Stimulated activated effector memory CD8-positive, alpha-beta T cell treated with anti-CD3 and anti-CD28 coated beads, Interleukin-12 subunit alpha, Interleukin-12 subunit beta, amount 100 ng/mL, for 72 hours (primary cell): Measurements from ENCODE around the gene CCDC88C.

Experiments
- ATAC-seq: fragments of 150-1000 bp; cut with Tn5 transposase; 2 replicates; pipeline ENCODE4 v1.10.0; 2021
- DNase-seq, 2 donors: peaks; one replicate each; pipeline ENCODE4 v3.0.0; 2021 to 2022; ENCODE audit warnings: low spot score in 2 of 2
- H3K27ac Mint-ChIP-seq: one replicate; pipeline ENCODE4 v1.8.0; 2022; ENCODE audit warnings: mild to moderate bottlenecking, mixed read lengths
- H3K36me3 Mint-ChIP-seq: one replicate; pipeline ENCODE4 v1.8.0; 2022; ENCODE audit warnings: mild to moderate bottlenecking, mixed read lengths
- H3K4me1 Mint-ChIP-seq: one replicate; pipeline ENCODE4 v1.8.0; 2022; ENCODE audit warnings: mixed read lengths
- H3K4me3 Mint-ChIP-seq: one replicate; pipeline ENCODE4 v1.8.0; 2022; ENCODE audit warnings: mild to moderate bottlenecking, mixed read lengths
- H3K9me3 Mint-ChIP-seq: one replicate; pipeline ENCODE4 v1.8.0; 2022; ENCODE audit warnings: mixed read lengths

Gene CCDC88C

DNA sequence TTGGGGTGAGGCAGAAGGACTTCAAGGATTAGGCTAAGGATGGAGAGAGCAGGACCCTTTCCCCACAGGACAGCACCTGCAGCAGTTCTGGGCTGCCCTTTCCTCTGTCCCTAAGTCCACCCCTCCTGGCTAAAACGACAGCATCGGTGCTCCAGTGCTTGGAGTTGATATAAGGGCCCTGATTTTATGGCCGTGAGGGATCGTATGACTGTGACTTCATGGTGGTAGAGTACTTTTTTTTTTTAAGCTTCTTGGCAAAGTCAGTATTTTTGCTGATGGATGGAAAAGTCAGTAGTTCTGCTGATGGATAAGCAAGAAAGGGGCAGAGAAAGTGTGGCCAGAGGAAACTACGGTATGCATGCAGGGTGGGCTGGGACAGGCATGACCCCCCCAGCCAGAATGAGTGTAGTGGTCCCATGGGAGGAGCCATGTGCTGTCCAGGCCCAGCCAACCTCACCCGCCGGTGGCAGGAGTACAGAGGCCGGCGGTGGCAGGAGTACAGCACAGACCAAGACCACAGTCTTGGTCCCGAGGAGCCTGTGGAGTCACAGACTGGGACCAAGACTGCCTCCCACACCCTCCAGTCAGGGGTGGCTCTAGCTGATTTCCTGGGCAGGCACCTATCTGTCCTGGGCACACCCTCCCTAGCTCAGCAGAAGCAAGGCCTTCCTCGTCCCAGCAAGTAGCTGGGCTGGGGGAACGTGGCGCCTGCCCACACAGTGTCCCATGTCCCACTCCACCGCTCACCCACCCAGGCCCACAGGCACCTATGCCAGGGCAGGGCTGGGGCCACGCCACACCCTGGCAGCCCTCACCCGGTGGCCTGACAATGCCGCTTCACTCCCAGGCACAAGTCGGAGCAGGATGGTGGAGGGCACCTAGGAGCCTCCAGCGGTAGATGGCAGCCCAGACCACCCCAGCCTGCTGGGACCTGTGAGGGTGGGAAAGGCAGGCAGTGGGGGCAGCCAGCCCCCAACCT lies 46.3 kb downstream of the CCDC88C start:
- Mint-ChIP-seq H3K4me3 (peak overlapping the region; percentile 68), H3K4me1 (peaks cover 100% of the 10 kb centered on the region), H3K27ac (peak overlapping the region; percentile 93), H3K9me3 (no peaks in the 10 kb centered on the region), H3K36me3 (peaks cover 78% of the 10 kb centered on the region)
- ATAC-seq (peak; percentile 22), DNase-seq (no peak)

DNA sequence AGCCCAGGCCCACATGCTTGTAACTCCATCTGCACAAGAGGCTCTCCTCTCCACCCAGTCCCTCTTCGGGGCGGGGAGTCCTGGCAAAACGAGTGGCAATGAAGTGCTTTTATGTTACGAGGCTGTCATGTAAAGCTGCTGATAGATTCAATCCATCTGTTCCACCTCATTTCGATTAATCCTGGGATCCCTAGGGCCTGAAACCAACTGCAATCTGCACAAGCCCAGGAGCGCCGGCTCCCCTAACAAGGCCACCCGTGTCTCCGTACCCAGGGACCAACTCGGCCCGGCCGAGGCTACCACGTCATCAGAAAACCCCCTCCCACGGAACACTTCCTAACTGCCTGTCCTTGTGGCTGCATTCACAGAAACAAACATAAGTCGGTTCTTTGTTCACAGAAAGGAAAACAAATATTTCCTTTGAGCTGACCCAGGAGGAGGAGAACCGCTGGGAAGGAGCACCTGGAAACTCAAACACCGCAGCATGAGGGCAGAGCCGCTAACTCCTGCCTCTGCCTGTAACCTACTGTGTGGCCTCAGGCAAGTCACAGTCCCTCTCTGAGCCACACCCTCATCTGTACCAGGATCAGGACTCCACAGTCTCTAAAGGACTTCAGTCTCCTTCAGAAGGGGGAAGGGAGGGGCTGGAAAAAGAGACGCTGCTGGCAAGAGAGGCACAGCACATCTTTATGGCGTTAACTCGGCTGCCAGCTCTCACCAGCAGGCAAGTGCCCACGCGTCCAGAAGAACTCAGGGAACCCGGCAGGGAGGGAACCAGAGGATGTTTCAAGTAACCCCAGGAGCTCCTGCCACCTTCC lies 47.8 kb downstream of the CCDC88C start:
- DNase-seq, result peak in 1 of 2 donors; percentile 73
- peak overlapping the region; percentile 93 for H3K27ac Mint-ChIP-seq
- peak; percentile 29 for ATAC-seq
- H3K36me3 Mint-ChIP-seq, result peaks cover 67% of the 10 kb centered on the region
- H3K4me1 Mint-ChIP-seq, result peaks cover 98% of the 10 kb centered on the region
- H3K9me3 Mint-ChIP-seq, result no peaks in the 10 kb centered on the region
- peak overlapping the region; percentile 68 for H3K4me3 Mint-ChIP-seq

DNA sequence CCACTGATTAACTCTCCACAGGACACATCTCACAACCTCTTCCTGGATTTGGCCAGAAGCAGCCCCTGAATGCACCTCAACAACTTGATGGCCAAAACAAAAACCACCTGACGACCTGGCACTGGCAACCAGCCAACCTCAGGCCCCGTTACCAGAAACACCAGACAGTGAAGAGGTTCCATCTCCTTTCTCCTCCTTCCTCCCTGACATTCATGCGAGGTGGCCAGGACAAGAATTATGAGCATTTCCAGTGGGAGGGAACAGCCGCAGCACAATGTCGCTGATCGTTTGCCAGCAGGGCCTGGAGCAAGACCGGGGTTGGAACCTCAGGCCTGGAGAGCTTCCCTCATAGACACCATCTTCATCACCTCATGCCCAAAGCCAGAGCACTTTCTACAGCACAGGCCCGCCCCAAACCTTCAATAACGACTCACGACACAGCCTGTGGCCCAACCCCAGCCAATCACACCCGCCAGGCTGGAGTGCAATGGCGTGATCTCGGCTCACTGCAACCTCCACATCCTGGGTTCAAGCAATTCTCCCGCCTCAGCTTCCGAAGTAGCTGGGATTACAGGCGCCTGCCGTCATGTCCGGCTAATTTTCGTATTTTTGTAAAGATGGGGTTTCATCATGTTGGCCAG lies 48.7 kb downstream of the CCDC88C start:
- Mint-ChIP-seq H3K27ac (peak overlapping the region; percentile 93), H3K9me3 (no peaks in the 10 kb centered on the region), H3K36me3 (peaks cover 58% of the 10 kb centered on the region), H3K4me1 (peaks cover 97% of the 10 kb centered on the region), H3K4me3 (peak overlapping the region; percentile 68)
- DNase-seq (no peak), ATAC-seq (no peak)

DNA sequence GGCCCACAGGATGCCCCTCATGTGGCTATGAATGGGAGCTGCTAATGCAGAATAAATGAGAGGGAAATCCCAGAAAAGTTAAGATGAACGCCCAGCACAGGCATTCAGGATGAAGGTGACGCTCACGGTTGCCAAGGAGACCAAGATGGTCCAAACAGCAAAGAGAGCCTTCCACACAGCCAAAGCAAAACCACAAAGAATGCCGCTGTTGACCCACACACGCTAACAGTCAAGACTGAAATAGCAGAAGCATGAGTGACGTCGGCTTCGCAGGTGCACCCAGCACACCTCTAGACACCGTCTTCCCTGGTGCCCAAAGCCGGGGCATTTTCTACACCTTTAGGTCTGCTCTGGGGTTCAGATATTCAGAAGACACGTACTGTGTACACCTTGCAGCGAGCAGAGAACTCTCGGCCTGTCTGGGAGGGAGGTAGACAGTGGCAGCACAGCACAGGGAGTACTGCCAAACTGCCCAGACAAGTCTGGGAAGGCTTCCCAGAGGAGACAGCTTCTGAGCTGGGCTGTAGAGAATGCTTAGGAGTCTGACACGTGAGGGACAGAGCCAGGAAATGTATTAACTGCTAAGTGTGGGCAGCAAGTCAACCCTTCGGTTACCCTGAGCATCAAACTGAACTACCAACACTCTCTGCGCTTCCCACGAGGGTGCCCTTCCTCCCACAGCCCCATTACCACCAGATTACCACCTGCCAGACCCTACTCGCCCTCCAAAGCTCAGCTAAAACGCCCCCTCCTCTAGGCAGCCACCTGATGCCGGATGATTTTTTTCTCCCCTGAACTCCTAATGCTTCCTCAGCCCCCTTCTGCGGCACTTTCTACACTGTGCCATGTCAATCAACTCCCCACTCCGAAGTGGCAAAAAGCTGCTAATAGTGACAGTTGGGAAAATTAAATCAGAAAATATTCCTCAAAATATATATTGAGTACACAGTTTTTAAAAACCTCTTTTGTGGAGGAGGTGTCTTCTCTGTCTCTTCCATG lies 50.1 kb downstream of the CCDC88C start:
- H3K27ac Mint-ChIP-seq, result peak overlapping the region; percentile 93
- DNase-seq (peak in 1 of 2 donors; percentile 76), ATAC-seq (peak; percentile 72)

DNA sequence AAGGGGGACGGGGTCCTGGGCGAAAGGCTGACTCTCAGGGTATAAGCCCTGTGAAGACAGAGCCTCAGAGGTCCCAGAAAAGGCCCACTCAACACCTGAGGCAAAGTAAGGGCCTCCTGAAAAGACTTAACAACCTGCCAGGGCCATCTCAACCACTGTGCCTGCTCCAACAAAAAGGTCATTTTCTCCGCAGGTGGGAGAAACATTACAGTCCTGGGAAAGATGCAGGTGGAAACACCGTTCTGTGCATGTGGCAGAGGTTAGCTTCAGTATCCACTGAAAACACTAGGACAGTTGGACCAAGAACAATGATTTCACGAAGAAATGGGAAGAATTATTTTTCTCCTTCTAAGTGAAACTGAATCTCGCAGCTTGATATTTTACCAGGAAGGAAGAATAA lies 50.9 kb downstream of the CCDC88C start:
- H3K4me3 Mint-ChIP-seq, result peak overlapping the region; percentile 68

More for the DNA sequence above, 50.1 kb downstream of the CCDC88C start:
- no peaks in the 10 kb centered on the region for H3K9me3 Mint-ChIP-seq
- peaks cover 46% of the 10 kb centered on the region for H3K36me3 Mint-ChIP-seq
- peak overlapping the region; percentile 68 for H3K4me3 Mint-ChIP-seq
- peaks cover 86% of the 10 kb centered on the region for H3K4me1 Mint-ChIP-seq

DNA sequence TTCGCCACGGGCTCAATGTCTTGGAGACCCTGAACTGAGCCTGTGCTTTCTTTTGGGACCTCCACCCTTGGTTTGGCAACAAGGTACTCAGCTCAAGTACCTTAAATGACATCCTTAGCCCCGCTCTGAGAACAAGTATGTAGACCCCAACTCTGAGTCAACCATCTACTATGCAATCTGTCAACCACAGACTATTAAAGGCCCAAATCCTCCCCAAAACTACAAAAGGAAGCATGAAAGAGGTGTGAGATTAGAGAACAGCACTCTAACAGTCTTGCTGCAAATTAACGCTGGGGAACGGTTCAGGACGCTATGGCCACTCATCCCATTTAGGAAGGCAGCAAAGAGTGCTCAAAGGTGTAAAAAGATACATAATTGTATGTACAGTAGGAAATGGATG lies 52.1 kb downstream of the CCDC88C start:
- Mint-ChIP-seq H3K36me3 (peaks cover 42% of the 10 kb centered on the region), H3K27ac (peak overlapping the region; percentile 93), H3K4me3 (peak overlapping the region; percentile 68), H3K4me1 (peaks cover 84% of the 10 kb centered on the region), H3K9me3 (no peaks in the 10 kb centered on the region)
- DNase-seq, result no peak
- peak; percentile 17 for ATAC-seq

More for the DNA sequence above, 50.9 kb downstream of the CCDC88C start:
- no peak for DNase-seq
- H3K36me3 Mint-ChIP-seq, result peaks cover 43% of the 10 kb centered on the region
- ATAC-seq, result no peak
- peaks cover 86% of the 10 kb centered on the region for H3K4me1 Mint-ChIP-seq
- no peaks in the 10 kb centered on the region for H3K9me3 Mint-ChIP-seq
- peak overlapping the region; percentile 93 for H3K27ac Mint-ChIP-seq

DNA sequence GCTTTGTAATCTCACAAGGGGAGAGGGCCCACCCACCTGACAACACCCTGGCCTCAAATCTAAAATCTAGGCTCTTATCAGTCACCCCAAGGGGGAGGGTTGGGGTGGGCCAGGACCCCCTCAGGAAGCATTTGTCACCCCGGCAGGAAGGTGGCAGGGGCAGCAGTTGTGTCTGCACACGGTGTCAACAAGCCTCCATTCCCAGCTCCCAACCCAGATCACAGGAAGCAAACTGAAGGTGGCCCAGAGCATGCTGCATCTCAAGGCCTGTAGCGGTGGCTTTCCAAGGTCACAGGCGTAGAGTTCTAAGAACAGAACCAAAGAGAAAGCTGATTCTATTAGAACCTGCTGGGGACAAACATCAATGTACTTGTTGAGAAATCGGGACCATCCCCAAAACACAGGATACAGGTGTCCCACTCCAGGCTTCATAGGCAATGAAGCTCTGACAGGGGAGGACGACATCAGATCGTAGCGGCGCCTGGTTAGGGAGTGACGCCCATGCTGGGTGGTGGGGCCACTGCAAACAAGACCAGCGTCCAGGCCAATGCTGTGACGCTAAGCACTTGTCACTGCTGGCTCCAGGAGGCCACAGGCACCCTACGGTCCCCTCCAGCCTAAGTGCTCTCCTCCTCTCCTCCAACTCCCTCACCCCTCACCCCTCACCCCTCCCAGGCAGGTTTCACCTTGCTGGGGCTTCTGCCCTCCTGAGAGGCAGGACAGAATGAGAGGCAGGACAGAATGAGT lies 52.9 kb downstream of the CCDC88C start:
- Mint-ChIP-seq H3K4me1 (peaks cover 83% of the 10 kb centered on the region), H3K9me3 (no peaks in the 10 kb centered on the region), H3K4me3 (peak overlapping the region; percentile 68), H3K36me3 (peaks cover 42% of the 10 kb centered on the region), H3K27ac (peak overlapping the region; percentile 93)
- DNase-seq (no peak), ATAC-seq (no peak)

DNA sequence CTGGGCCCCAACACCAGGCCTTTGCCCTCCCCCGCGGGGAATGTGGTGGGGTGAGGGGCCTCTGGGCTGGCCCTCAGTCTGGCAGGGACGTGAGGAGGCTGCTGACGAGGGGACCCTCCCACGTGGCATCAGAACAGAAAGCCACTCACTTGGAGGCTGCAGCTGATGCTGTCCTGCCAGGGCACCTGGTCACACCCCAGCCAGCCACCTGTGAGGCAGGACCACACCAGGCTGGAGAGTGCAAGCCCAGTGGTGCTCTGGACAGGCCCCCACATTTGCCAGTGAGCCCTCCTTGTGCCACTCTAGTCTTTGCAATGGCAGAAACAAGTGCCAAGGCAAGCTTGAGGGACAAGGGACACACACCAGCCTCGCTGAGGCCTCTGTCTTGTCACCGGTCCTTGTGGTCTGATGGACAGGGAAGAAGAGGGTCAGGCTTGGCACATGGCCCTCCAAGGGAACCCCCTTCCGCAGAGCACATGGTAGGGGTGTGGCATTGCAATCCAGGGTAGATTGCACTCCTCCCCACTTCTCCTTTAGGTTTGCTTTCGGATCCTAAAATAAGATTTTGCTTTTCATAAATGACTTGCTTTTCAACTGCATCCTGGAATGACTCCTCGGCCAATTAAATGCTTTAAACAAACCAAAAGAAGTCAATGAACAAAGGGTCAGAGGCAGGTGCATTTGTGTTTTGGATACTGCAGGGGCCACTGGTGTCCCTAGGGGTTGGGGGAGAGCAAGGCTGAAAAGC lies 53.7 kb downstream of the CCDC88C start:
- Mint-ChIP-seq H3K27ac (peak overlapping the region; percentile 61), H3K36me3 (peaks cover 42% of the 10 kb centered on the region), H3K4me1 (peaks cover 82% of the 10 kb centered on the region), H3K9me3 (no peaks in the 10 kb centered on the region), H3K4me3 (no peak overlapping the region)
- DNase-seq (no peak), ATAC-seq (peak; percentile 7)

DNA sequence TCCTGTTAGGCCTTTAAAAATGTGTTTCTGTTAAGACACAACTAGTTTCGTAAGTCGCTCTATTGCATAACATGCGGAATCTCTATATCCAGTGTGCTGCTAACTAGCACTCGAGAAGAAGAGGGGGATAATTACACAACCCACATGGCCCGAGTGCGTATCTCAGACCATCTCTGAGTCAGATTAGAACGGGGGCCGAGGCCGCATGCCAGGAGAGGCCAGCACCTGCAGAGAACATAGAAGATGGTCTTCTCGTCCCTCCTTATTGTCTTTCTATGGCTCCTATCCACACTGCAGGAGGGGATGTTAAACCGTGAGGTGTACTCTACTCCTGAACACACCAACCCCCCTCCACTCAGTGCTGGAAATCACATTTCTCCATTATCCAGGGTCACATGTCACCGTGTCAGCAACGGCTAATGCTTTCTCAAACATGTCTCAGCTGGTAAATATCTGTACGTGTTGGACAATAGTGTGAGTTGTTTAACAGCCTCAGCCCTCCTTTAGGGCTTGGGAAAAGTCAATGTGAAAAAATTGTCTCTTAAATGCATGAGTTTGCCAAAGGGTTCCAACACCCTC lies 56.3 kb downstream of the CCDC88C start:
- no peak for ATAC-seq
- Mint-ChIP-seq H3K36me3 (peaks cover 50% of the 10 kb centered on the region), H3K27ac (peak overlapping the region; percentile 67), H3K4me1 (peaks cover 80% of the 10 kb centered on the region), H3K4me3 (no peak overlapping the region), H3K9me3 (no peaks in the 10 kb centered on the region)
- DNase-seq, result no peak

DNA sequence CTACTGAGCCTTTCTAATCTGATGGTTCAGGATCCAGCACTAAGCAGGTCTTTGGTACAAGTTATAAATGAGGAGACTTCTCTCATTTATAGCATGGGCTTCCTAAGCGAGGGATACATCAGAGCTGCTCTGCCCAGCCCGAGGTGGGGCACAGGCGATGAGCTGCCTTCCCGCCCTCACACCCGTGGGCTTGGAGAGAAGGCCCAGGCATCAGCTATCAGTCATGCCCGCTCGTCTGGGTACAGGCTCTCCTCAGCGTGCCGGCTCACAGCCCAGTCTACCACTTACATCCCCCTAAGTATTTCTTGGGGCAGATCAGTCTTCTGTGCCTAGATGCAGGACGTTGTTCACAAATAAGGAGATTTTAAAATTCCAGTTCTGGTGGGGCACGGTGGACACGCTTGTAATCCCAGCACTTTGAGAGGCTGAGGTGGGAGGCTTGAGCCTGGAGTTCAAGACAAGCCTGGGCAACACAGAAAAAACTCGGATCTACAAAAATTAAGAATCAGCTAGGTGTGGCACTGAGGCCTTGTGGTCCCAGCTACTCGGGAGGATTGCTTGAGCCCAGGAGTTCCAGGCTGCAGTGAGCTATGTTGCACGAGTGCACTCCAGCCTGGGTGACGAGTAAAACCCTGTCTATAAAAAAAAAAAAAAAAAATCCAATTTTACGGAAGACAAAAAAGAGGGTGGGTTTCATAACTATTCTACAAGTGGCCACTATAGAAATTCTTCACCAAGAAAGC lies 57.0 kb downstream of the CCDC88C start:
- Mint-ChIP-seq H3K9me3 (no peaks in the 10 kb centered on the region), H3K27ac (peak overlapping the region; percentile 75), H3K36me3 (peaks cover 57% of the 10 kb centered on the region), H3K4me3 (no peak overlapping the region), H3K4me1 (peaks cover 80% of the 10 kb centered on the region)
- DNase-seq (no peak), ATAC-seq (no peak)

DNA sequence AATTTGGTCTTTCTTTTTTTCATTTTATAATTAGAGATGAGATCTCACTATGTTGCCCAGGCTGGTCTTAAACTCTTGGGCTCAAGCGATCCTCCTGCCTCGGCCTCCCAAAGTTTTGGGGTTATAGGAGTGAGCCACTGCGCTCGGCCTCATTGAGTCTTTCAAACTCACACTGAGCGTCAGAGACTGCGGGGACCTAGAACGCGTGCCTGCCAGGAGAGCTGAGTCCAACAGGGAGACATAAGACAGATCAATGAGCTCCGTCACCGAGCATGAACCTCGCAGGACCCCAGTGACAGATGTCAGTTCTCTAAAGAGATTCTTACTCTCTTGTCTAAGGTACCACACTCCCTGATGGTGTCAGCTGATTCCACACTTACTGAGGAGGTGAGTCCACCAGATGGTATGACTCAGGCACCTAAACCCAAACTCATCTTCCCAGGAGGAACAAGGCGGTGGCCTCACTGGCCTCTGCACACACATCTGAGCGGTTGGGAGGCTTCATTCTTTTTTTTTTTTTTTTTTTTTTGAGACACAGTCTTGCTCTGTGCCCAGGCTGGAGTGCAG lies 58.9 kb downstream of the CCDC88C start:
- peaks cover 84% of the 10 kb centered on the region for H3K4me1 Mint-ChIP-seq
- H3K4me3 Mint-ChIP-seq, result no peak overlapping the region
- H3K9me3 Mint-ChIP-seq, result no peaks in the 10 kb centered on the region
- DNase-seq (no peak), ATAC-seq (no peak)
- H3K27ac Mint-ChIP-seq, result peak overlapping the region; percentile 75
- peaks cover 76% of the 10 kb centered on the region for H3K36me3 Mint-ChIP-seq

DNA sequence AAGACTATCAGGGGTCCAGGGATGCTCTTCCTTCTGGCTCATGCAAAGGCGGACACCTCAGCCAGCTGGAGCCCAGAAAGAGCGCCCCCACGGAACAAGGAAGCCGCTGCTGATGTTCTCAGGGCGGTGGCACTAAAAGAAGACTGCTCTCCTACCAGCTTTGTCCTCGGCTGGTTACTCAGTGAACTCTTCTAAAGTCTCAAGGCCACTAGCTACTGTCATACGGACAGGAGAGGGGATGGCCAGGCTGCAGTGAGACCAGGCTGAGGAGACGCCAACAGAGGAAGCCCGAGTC lies 59.6 kb downstream of the CCDC88C start:
- peaks cover 92% of the 10 kb centered on the region for H3K4me1 Mint-ChIP-seq
- H3K9me3 Mint-ChIP-seq, result no peaks in the 10 kb centered on the region
- DNase-seq (no peak), ATAC-seq (no peak)
- H3K4me3 Mint-ChIP-seq, result no peak overlapping the region
- H3K27ac Mint-ChIP-seq, result peak overlapping the region; percentile 75
- peaks cover 81% of the 10 kb centered on the region for H3K36me3 Mint-ChIP-seq
